ENCODE measurements around the gene ASAP3.

Gene ASAP3

DNA sequence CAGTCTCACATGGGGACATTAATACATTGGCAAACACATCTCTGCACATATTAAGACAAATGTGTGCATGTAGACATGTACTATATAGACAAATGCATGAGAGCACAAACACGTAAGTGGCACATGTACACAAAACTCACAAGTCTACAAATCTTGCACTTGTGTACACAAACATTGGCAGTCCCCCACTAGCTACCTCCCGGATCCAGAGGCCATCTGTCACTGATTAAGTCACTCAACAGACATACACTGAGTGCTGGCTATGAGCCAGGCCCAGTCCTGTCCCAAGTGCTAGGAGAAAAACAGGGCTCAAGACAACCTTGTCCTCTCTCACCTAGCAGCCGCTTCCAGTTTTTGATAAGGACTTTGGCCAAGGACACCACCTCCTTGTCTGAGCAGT lies 66.4 kb downstream of the ASAP3 start:
- Histone ChIP-seq H3K4me1 (ENCODE audit: control insufficient read depth, insufficient read depth, low read depth, low read length) (peaks cover 12% of the 10 kb centered on the region), H3K14ac (ENCODE audit: low read length in 2 of 2) (no peak overlapping the region), H3K4me3 (ENCODE audit: insufficient read depth in 1 of 2, low read depth in 1 of 2, low read length in 2 of 2) (no peak overlapping the region), H3K27me3 (ENCODE audit: control insufficient read depth in 1 of 2, insufficient read depth in 1 of 2, low read length in 2 of 2) (no peaks in the 10 kb centered on the region), H2AFZ (ENCODE audit: low read depth, low read length) (no peak overlapping the region), H4K8ac (ENCODE audit: low read length) (no peak overlapping the region), H3K23ac (ENCODE audit: low read length in 2 of 2) (no peak overlapping the region), H3K18ac (ENCODE audit: low read depth in 1 of 2, low read length in 2 of 2) (peak overlapping the region in 1 of 2 experiments; percentile 28), H3K4ac (ENCODE audit: low read depth in 1 of 2, low read length in 2 of 2) (no peak overlapping the region), H3K9me3 (ENCODE audit: control insufficient read depth, low read length) (no peaks in the 10 kb centered on the region), H3K79me1 (replicated peaks; ENCODE audit: low read length, poor library complexity, severe bottlenecking) (peaks cover 2% of the 10 kb centered on the region), H3K27ac (ENCODE audit: low read length, poor library complexity, severe bottlenecking) (no peak overlapping the region), H3K36me3 (ENCODE audit: control insufficient read depth in 1 of 2, insufficient read depth in 2 of 2, low read depth in 1 of 2, low read length in 2 of 2) (peaks cover 0 to 21% of the 10 kb centered on the region in 2 experiments), H2BK120ac (ENCODE audit: low read depth, low read length) (no peak overlapping the region), H2BK12ac (ENCODE audit: low read length in 2 of 2) (peak overlapping the region in 1 of 2 experiments; percentile 23), H2BK15ac (ENCODE audit: low read depth, poor library complexity, severe bottlenecking) (no peak overlapping the region), H3K4me2 (ENCODE audit: low read length, poor library complexity, severe bottlenecking) (no peak overlapping the region), H2BK5ac (ENCODE audit: low read depth, low read length, poor library complexity, severe bottlenecking) (no peak overlapping the region), H4K91ac (ENCODE audit: low read length) (no peak overlapping the region), H2AK5ac (ENCODE audit: low read length, severe bottlenecking) (no peak overlapping the region), H3K9ac (ENCODE audit: low read length) (no peak overlapping the region)
- peak; percentile 37 for DNase-seq
- WGBS: 63% methylated on average over 3 of the region's 3 CpGs

GRCh38 chr1:23416964-23417363 lies 67.0 kb downstream of the ASAP3 start:
- no peaks in the 10 kb centered on the region for H3K27me3 ChIP-seq (ENCODE audit: control insufficient read depth in 1 of 2, insufficient read depth in 1 of 2, low read length in 2 of 2)
- no peak overlapping the region for H2AFZ ChIP-seq (ENCODE audit: low read depth, low read length)
- no peak overlapping the region for H4K8ac ChIP-seq (ENCODE audit: low read length)
- H3K4me3 ChIP-seq (ENCODE audit: insufficient read depth in 1 of 2, low read depth in 1 of 2, low read length in 2 of 2): no peak overlapping the region
- peaks cover 2% of the 10 kb centered on the region for H3K79me1 ChIP-seq (replicated peaks; ENCODE audit: low read length, poor library complexity, severe bottlenecking)
- H2BK15ac ChIP-seq (ENCODE audit: low read depth, poor library complexity, severe bottlenecking): no peak overlapping the region
- H3K9ac ChIP-seq (ENCODE audit: low read length): no peak overlapping the region
- H4K91ac ChIP-seq (ENCODE audit: low read length): no peak overlapping the region
- H3K23ac ChIP-seq (ENCODE audit: low read length in 2 of 2): no peak overlapping the region
- H3K4ac ChIP-seq (ENCODE audit: low read depth in 1 of 2, low read length in 2 of 2): no peak overlapping the region
- H3K4me2 ChIP-seq (ENCODE audit: low read length, poor library complexity, severe bottlenecking): no peak overlapping the region
- no peak overlapping the region for H3K18ac ChIP-seq (ENCODE audit: low read depth in 1 of 2, low read length in 2 of 2)
- peaks cover 7% of the 10 kb centered on the region for H3K4me1 ChIP-seq (ENCODE audit: control insufficient read depth, insufficient read depth, low read depth, low read length)
- peaks cover 0 to 21% of the 10 kb centered on the region in 2 experiments for H3K36me3 ChIP-seq (ENCODE audit: control insufficient read depth in 1 of 2, insufficient read depth in 2 of 2, low read depth in 1 of 2, low read length in 2 of 2)
- no peak for DNase-seq
- no peak overlapping the region for H2BK5ac ChIP-seq (ENCODE audit: low read depth, low read length, poor library complexity, severe bottlenecking)
- no peak overlapping the region for H3K14ac ChIP-seq (ENCODE audit: low read length in 2 of 2)
- no peak overlapping the region for H2AK5ac ChIP-seq (ENCODE audit: low read length, severe bottlenecking)
- no peak overlapping the region for H2BK120ac ChIP-seq (ENCODE audit: low read depth, low read length)
- 83% methylated on average over 4 of the region's 4 CpGs for whole genome bisulfite sequencing
- no peak overlapping the region for H2BK12ac ChIP-seq (ENCODE audit: low read length in 2 of 2)
- no peaks in the 10 kb centered on the region for H3K9me3 ChIP-seq (ENCODE audit: control insufficient read depth, low read length)
- no peak overlapping the region for H3K27ac ChIP-seq (ENCODE audit: low read length, poor library complexity, severe bottlenecking)

DNA sequence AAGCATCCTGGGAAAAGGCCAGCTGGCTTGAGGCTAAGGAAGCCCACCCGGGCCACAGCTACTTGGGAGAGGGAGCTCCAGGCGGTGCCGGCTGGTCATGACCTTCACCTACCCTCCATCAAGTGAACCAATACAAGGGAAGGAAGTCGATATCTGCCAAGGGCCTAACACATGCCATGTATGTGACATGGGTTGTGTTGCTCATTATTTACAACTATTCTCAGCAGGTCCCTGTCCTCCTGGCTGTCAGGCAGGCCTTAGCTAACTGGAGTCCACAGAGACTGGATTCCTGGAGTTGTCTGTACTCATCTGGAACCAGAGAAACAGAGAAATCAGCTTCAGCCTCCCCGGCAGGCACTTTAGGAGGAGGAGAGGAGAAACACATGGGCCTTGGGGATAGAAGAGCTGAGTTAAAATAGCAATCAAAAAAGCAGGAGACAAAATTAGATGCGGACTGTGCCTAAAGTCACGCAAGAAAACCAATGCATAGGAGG lies 75.1 kb downstream of the ASAP3 start:
- 93% methylated on average over 2 of the region's 7 CpGs for WGBS
- DNase-seq: no peak
- no peak overlapping the region for H2AFZ ChIP-seq (ENCODE audit: low read depth, low read length)
- no peak overlapping the region for H2AK5ac ChIP-seq (ENCODE audit: low read length, severe bottlenecking)
- H3K9me3 ChIP-seq (ENCODE audit: control insufficient read depth, low read length): no peaks in the 10 kb centered on the region
- H4K8ac ChIP-seq (ENCODE audit: low read length): no peak overlapping the region
- H3K27ac ChIP-seq (ENCODE audit: low read length, poor library complexity, severe bottlenecking): no peak overlapping the region
- no peak overlapping the region for H3K9ac ChIP-seq (ENCODE audit: low read length)
- peaks cover 2% of the 10 kb centered on the region for H3K79me1 ChIP-seq (replicated peaks; ENCODE audit: low read length, poor library complexity, severe bottlenecking)
- H3K23ac ChIP-seq (ENCODE audit: low read length in 2 of 2): no peak overlapping the region
- H3K4me1 ChIP-seq (ENCODE audit: control insufficient read depth, insufficient read depth, low read depth, low read length): peaks cover 8% of the 10 kb centered on the region
- no peaks in the 10 kb centered on the region for H3K27me3 ChIP-seq (ENCODE audit: control insufficient read depth in 1 of 2, insufficient read depth in 1 of 2, low read length in 2 of 2)
- no peak overlapping the region for H4K91ac ChIP-seq (ENCODE audit: low read length)
- no peak overlapping the region for H3K14ac ChIP-seq (ENCODE audit: low read length in 2 of 2)
- no peak overlapping the region for H3K4me2 ChIP-seq (ENCODE audit: low read length, poor library complexity, severe bottlenecking)
- no peak overlapping the region for H2BK12ac ChIP-seq (ENCODE audit: low read length in 2 of 2)
- H2BK120ac ChIP-seq (ENCODE audit: low read depth, low read length): no peak overlapping the region
- H3K36me3 ChIP-seq (ENCODE audit: control insufficient read depth in 1 of 2, insufficient read depth in 2 of 2, low read depth in 1 of 2, low read length in 2 of 2): peaks cover 0 to 48% of the 10 kb centered on the region in 2 experiments
- H3K4ac ChIP-seq (ENCODE audit: low read depth in 1 of 2, low read length in 2 of 2): no peak overlapping the region
- no peak overlapping the region for H3K18ac ChIP-seq (ENCODE audit: low read depth in 1 of 2, low read length in 2 of 2)
- H2BK5ac ChIP-seq (ENCODE audit: low read depth, low read length, poor library complexity, severe bottlenecking): no peak overlapping the region
- H2BK15ac ChIP-seq (ENCODE audit: low read depth, poor library complexity, severe bottlenecking): no peak overlapping the region
- H3K4me3 ChIP-seq (ENCODE audit: insufficient read depth in 1 of 2, low read depth in 1 of 2, low read length in 2 of 2): no peak overlapping the region

- Histone ChIP-seq H2BK15ac (ENCODE audit: low read depth, poor library complexity, severe bottlenecking) (peak overlapping the region; percentile 13), H3K4me1 (ENCODE audit: control insufficient read depth, insufficient read depth, low read depth, low read length) (peaks cover 17% of the 10 kb centered on the region), H2AK5ac (ENCODE audit: low read length, severe bottlenecking) (no peak overlapping the region), H3K4me3 (ENCODE audit: insufficient read depth in 1 of 2, low read depth in 1 of 2, low read length in 2 of 2) (no peak overlapping the region), H3K18ac (ENCODE audit: low read depth in 1 of 2, low read length in 2 of 2) (no peak overlapping the region), H3K4me2 (ENCODE audit: low read length, poor library complexity, severe bottlenecking) (no peak overlapping the region), H2BK5ac (ENCODE audit: low read depth, low read length, poor library complexity, severe bottlenecking) (no peak overlapping the region), H3K79me1 (replicated peaks; ENCODE audit: low read length, poor library complexity, severe bottlenecking) (peaks cover 2% of the 10 kb centered on the region), H3K9ac (ENCODE audit: low read length) (no peak overlapping the region), H4K8ac (ENCODE audit: low read length) (peak overlapping the region; percentile 43), H3K14ac (ENCODE audit: low read length in 2 of 2) (no peak overlapping the region), H2AFZ (ENCODE audit: low read depth, low read length) (no peak overlapping the region), H3K27me3 (ENCODE audit: control insufficient read depth in 1 of 2, insufficient read depth in 1 of 2, low read length in 2 of 2) (no peaks in the 10 kb centered on the region), H4K91ac (ENCODE audit: low read length) (no peak overlapping the region), H2BK12ac (ENCODE audit: low read length in 2 of 2) (no peak overlapping the region), H3K4ac (ENCODE audit: low read depth in 1 of 2, low read length in 2 of 2) (no peak overlapping the region), H3K36me3 (ENCODE audit: control insufficient read depth in 1 of 2, insufficient read depth in 2 of 2, low read depth in 1 of 2, low read length in 2 of 2) (peaks cover 0 to 48% of the 10 kb centered on the region in 2 experiments), H3K27ac (ENCODE audit: low read length, poor library complexity, severe bottlenecking) (no peak overlapping the region), H2BK120ac (ENCODE audit: low read depth, low read length) (no peak overlapping the region), H3K23ac (ENCODE audit: low read length in 2 of 2) (no peak overlapping the region), H3K9me3 (ENCODE audit: control insufficient read depth, low read length) (no peaks in the 10 kb centered on the region)
- WGBS: 82% methylated on average over 8 of the region's 8 CpGs
- DNase-seq: no peak
These were observed 76.9 kb downstream of the ASAP3 start for GRCh38 chr1:23407016-23407630.

Data from mesenchymal stem cell (in vitro differentiated cells and primary cell).